HEK293T (cell line): ENCODE measurements around the gene ATP1A2.

Experiments used
- BHLHE40 ChIP-seq: fragments of 450-650 bp; IDR thresholded peaks from 2 replicates; pipeline ENCODE4 v1.6.1; 2016; ENCODE audit warnings: mild to moderate bottlenecking, moderate library complexity, borderline replicate concordance
- FOXK2 ChIP-seq: fragments of 450-650 bp; IDR thresholded peaks from 2 replicates; pipeline ENCODE4 v1.6.1; 2016; ENCODE audit warnings: mild to moderate bottlenecking
- HDGF ChIP-seq: fragments of 450-650 bp; IDR thresholded peaks from 2 replicates; pipeline ENCODE4 v1.6.1; 2017; ENCODE audit warnings: antibody characterized with exemption, borderline replicate concordance
- NFRKB ChIP-seq: fragments of 450-650 bp; IDR thresholded peaks from 2 replicates; pipeline ENCODE4 v1.6.1; 2016; ENCODE audit warnings: mild to moderate bottlenecking, moderate library complexity
- SP1 ChIP-seq: fragments of 450-650 bp; IDR thresholded peaks from 2 replicates; pipeline ENCODE4 v1.6.1; 2017
- SUZ12 ChIP-seq: fragments of 450-650 bp; IDR thresholded peaks from 2 replicates; pipeline ENCODE4 v1.6.1; 2016; ENCODE audit warnings: mild to moderate bottlenecking
- TARDBP ChIP-seq: fragments of 450-650 bp; IDR thresholded peaks from 2 replicates; pipeline ENCODE4 v1.6.1; 2016

DNA sequence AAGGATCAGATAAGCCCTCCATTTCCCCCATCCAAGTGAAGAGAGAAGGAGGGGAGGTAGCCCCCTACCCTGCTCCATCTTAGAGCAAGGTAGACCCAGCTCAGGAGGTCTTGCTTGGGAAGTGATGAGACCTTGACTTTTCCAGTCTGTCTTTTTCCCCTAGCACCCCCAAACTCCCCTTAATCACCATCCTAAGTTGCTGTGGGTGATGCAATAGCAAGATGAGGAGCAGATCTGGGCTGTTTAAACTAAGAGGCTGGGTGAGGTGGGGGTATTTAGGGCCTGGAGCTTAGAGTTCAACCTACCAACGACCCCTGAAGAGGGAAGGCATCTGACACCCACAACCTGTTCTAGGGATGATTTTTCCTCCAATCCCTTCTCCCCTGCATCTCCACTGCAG, 1.7 kb downstream of the ATP1A2 start:
- TF ChIP-seq BHLHE40 (no peak), SP1 (no peak), NFRKB (no peak), FOXK2 (no peak), SUZ12 (no peak), HDGF (no peak), TARDBP (no peak)
